ENCODE data around the gene CCDC187. TPM values are rescaled to one million over a fixed set of nuclear protein-coding genes. Genes with fewer than 3 reads are reported as not detected.

Gene CCDC187
- total and polyA plus RNA-seq, 2 of the 13 experiments (the other 11 are each of a cell fraction or from before 2014, with no cell fraction given) = 0.03 to 0.13 TPM

DNA sequence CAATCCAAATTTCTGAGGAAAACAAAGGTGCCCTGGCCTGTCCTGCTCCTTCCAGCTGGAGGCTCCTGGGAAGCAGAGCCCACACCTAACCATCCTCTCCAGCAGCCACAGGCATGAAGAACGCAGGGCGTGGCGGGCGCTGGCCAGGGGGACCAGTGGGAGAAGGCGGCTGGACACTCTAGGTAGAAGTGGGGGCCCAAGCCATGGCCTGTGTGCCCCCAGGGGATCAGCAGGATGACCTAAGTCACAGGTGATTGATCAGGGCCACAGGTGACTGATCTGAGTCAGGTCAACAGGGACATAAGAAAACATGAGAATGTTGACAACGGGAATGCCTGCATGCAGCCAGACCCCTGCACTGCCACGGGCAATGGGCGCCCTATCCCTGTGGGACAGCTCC lies 61.6 kb downstream of the CCDC187 start:
- no peak for ATAC-seq
- H3K4me2 ChIP-seq (ENCODE audit: low read depth, low read length) = peak overlapping the region; percentile 91
- no peak overlapping the region; a peak in 1 of 6 replicates for H3K4me3 ChIP-seq (replicated peaks in 1 of 3; ENCODE audit: insufficient read depth in 1 of 3, low read depth in 2 of 3, low read length in 3 of 3)
- ChIA-PET POLR2A (no interaction called here), CTCF (ENCODE audit: low intra/inter-chr PET ratio, low total read pairs) (no interaction called here)
- no peak overlapping the region for H3K27ac ChIP-seq (ENCODE audit: extremely low read length, insufficient read depth, low read length)
- WGBS (ENCODE audit: low lambda C conversion rate) = 94% methylated on average over 3 of the region's 8 CpGs
- intact Hi-C loops (cut with micrococcal nuclease; ENCODE audit: unreplicated experiment) = no loop called here
- in situ Hi-C loops (cut with HindIII; ENCODE audit: extremely low pct_ligation_motif_present, low pct_unique_long_range_greater_than_20kb) = no loop called here
- H3K4me1 ChIP-seq (ENCODE audit: insufficient read depth, low read length) = peaks cover 65% of the 10 kb centered on the region
- BruUV-seq (replicated peaks) = no TSS peak
- no peak for DNase-seq (ENCODE audit: low spot score)
- H3K9ac ChIP-seq (ENCODE audit: insufficient read depth, low read depth, low read length) = peak overlapping the region; percentile 8; the same call in 1 of the 2 replicates
- H2AFZ ChIP-seq (ENCODE audit: low read length) = no peak overlapping the region
- H3K9me3 ChIP-seq (ENCODE audit: low read length) = no peaks in the 10 kb centered on the region
- peaks cover 61% of the 10 kb centered on the region for H4K20me1 ChIP-seq (ENCODE audit: insufficient read depth, low read length)
- H3K27me3 ChIP-seq (ENCODE audit: control insufficient read depth in 1 of 2, insufficient read depth in 2 of 2, low read length in 2 of 2) = peaks cover 3 to 12% of the 10 kb centered on the region in 2 experiments; a peak in 3 of 5 replicates
- H3K36me3 ChIP-seq (replicated peaks in 1 of 2; ENCODE audit: control insufficient read depth in 1 of 2, insufficient read depth in 2 of 2, low read length in 2 of 2) = peaks cover 1 to 12% of the 10 kb centered on the region in 2 experiments; a peak in 2 of 5 replicates
- no peak for FAIRE-seq
- peaks cover 71% of the 10 kb centered on the region for H3K79me2 ChIP-seq (ENCODE audit: insufficient read depth, low read length)
- TF ChIP-seq, protein P1, sequence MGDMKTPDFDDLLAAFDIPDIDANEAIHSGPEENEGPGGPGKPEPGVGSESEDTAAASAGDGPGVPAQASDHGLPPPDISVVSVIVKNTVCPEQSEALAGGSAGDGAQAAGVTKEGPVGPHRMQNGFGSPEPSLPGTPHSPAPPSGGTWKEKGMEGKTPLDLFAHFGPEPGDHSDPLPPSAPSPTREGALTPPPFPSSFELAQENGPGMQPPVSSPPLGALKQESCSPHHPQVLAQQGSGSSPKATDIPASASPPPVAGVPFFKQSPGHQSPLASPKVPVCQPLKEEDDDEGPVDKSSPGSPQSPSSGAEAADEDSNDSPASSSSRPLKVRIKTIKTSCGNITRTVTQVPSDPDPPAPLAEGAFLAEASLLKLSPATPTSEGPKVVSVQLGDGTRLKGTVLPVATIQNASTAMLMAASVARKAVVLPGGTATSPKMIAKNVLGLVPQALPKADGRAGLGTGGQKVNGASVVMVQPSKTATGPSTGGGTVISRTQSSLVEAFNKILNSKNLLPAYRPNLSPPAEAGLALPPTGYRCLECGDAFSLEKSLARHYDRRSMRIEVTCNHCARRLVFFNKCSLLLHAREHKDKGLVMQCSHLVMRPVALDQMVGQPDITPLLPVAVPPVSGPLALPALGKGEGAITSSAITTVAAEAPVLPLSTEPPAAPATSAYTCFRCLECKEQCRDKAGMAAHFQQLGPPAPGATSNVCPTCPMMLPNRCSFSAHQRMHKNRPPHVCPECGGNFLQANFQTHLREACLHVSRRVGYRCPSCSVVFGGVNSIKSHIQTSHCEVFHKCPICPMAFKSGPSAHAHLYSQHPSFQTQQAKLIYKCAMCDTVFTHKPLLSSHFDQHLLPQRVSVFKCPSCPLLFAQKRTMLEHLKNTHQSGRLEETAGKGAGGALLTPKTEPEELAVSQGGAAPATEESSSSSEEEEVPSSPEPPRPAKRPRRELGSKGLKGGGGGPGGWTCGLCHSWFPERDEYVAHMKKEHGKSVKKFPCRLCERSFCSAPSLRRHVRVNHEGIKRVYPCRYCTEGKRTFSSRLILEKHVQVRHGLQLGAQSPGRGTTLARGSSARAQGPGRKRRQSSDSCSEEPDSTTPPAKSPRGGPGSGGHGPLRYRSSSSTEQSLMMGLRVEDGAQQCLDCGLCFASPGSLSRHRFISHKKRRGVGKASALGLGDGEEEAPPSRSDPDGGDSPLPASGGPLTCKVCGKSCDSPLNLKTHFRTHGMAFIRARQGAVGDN (CRISPR knock-in tag; IDR thresholded peaks at IDR 0.05) = no peak
- TF ChIP-seq, protein P2, sequence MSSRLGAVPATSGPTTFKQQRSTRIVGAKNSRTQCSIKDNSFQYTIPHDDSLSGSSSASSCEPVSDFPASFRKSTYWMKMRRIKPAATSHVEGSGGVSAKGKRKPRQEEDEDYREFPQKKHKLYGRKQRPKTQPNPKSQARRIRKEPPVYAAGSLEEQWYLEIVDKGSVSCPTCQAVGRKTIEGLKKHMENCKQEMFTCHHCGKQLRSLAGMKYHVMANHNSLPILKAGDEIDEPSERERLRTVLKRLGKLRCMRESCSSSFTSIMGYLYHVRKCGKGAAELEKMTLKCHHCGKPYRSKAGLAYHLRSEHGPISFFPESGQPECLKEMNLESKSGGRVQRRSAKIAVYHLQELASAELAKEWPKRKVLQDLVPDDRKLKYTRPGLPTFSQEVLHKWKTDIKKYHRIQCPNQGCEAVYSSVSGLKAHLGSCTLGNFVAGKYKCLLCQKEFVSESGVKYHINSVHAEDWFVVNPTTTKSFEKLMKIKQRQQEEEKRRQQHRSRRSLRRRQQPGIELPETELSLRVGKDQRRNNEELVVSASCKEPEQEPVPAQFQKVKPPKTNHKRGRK (CRISPR knock-in tag; IDR thresholded peaks at IDR 0.05) = no peak
- no peak for TF ChIP-seq EZH2 (conservative IDR thresholded peaks at IDR 0.05; ENCODE audit: low read depth, low read length)
- no peak for TF ChIP-seq SIX1 (CRISPR knock-in tag; IDR thresholded peaks at IDR 0.05; ENCODE audit: borderline replicate concordance)
- TF ChIP-seq MED13 (CRISPR knock-in tag; IDR thresholded peaks at IDR 0.05) = no peak
- TF ChIP-seq, protein P3, sequence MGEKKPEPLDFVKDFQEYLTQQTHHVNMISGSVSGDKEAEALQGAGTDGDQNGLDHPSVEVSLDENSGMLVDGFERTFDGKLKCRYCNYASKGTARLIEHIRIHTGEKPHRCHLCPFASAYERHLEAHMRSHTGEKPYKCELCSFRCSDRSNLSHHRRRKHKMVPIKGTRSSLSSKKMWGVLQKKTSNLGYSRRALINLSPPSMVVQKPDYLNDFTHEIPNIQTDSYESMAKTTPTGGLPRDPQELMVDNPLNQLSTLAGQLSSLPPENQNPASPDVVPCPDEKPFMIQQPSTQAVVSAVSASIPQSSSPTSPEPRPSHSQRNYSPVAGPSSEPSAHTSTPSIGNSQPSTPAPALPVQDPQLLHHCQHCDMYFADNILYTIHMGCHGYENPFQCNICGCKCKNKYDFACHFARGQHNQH (CRISPR knock-in tag; IDR thresholded peaks at IDR 0.05) = no peak
- no peak for TF ChIP-seq ZNF780A (CRISPR knock-in tag; IDR thresholded peaks at IDR 0.05)
- TF ChIP-seq, protein P4, sequence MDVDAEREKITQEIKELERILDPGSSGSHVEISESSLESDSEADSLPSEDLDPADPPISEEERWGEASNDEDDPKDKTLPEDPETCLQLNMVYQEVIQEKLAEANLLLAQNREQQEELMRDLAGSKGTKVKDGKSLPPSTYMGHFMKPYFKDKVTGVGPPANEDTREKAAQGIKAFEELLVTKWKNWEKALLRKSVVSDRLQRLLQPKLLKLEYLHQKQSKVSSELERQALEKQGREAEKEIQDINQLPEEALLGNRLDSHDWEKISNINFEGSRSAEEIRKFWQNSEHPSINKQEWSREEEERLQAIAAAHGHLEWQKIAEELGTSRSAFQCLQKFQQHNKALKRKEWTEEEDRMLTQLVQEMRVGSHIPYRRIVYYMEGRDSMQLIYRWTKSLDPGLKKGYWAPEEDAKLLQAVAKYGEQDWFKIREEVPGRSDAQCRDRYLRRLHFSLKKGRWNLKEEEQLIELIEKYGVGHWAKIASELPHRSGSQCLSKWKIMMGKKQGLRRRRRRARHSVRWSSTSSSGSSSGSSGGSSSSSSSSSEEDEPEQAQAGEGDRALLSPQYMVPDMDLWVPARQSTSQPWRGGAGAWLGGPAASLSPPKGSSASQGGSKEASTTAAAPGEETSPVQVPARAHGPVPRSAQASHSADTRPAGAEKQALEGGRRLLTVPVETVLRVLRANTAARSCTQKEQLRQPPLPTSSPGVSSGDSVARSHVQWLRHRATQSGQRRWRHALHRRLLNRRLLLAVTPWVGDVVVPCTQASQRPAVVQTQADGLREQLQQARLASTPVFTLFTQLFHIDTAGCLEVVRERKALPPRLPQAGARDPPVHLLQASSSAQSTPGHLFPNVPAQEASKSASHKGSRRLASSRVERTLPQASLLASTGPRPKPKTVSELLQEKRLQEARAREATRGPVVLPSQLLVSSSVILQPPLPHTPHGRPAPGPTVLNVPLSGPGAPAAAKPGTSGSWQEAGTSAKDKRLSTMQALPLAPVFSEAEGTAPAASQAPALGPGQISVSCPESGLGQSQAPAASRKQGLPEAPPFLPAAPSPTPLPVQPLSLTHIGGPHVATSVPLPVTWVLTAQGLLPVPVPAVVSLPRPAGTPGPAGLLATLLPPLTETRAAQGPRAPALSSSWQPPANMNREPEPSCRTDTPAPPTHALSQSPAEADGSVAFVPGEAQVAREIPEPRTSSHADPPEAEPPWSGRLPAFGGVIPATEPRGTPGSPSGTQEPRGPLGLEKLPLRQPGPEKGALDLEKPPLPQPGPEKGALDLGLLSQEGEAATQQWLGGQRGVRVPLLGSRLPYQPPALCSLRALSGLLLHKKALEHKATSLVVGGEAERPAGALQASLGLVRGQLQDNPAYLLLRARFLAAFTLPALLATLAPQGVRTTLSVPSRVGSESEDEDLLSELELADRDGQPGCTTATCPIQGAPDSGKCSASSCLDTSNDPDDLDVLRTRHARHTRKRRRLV (CRISPR knock-in tag; IDR thresholded peaks at IDR 0.05) = no peak
- no peak for TF ChIP-seq U2AF2 (IDR thresholded peaks at IDR 0.05; ENCODE audit: low read depth, low read length)
- no peak for TF ChIP-seq RFX1 (IDR thresholded peaks at IDR 0.05)
- TF ChIP-seq HMGA1 (CRISPR knock-in tag; conservative IDR thresholded peaks at IDR 0.05) = no peak
- no peak for TF ChIP-seq KLF16 (CRISPR knock-in tag; IDR thresholded peaks at IDR 0.05)
- TF ChIP-seq BRD4 (CRISPR knock-in tag; IDR thresholded peaks at IDR 0.05) = no peak
- TF ChIP-seq MZF1 (CRISPR knock-in tag; IDR thresholded peaks at IDR 0.05; ENCODE audit: borderline replicate concordance) = no peak
